GM21717 (cell line): ENCODE data around the gene AP4M1.

Source experiments
- ATAC-seq: cut with Tn5 transposase; IDR thresholded peaks from one replicate; pipeline ENCODE4 v1.9.1; 2021; ENCODE audit warnings: mild to moderate bottlenecking, moderate library complexity; ENCODE audit not compliant: unreplicated experiment

AP4M1 gene

GRCh38 chr7:100101016-100101862 is at the start of gene AP4M1, which contains the start of gene MCM7:
Gene AP4M1 (plus strand): TSS chr7:100101643. CDS start chr7:100101715, 72 bp downstream.
Gene MCM7 (minus strand): TSS chr7:100101397. CDS start chr7:100101294, 103 bp downstream.
- peak; percentile 79 for ATAC-seq

GRCh38 chr7:100053215-100053614 is 48.2 kb upstream of the AP4M1 start:
- ATAC-seq: no peak

- ATAC-seq: no peak
Measured at GRCh38 chr7:100057006-100057405, 44.4 kb upstream of the AP4M1 start.

GRCh38 chr7:100059251-100059739 is 42.1 kb upstream of the AP4M1 start:
- no peak for ATAC-seq

- no peak for ATAC-seq
Measured at GRCh38 chr7:100061518-100062193, 39.8 kb upstream of the AP4M1 start.

GRCh38 chr7:100063376-100063775 is 38.1 kb upstream of the AP4M1 start:
- no peak for ATAC-seq

GRCh38 chr7:100064162-100064561 is 37.3 kb upstream of the AP4M1 start:
- no peak for ATAC-seq

GRCh38 chr7:100065452-100066186 is 35.8 kb upstream of the AP4M1 start:
- ATAC-seq: no peak

GRCh38 chr7:100066953-100067352 is 34.5 kb upstream of the AP4M1 start:
- ATAC-seq: no peak

- ATAC-seq: no peak
Measured at GRCh38 chr7:100069991-100070390, 31.5 kb upstream of the AP4M1 start.

GRCh38 chr7:100071018-100071723 is 30.3 kb upstream of the AP4M1 start:
- no peak for ATAC-seq

- ATAC-seq: no peak
Measured at GRCh38 chr7:100072462-100072861, 29.0 kb upstream of the AP4M1 start.

- ATAC-seq: no peak
Measured at GRCh38 chr7:100074841-100075240, 26.6 kb upstream of the AP4M1 start.

GRCh38 chr7:100075418-100075817 is 26.0 kb upstream of the AP4M1 start:
- no peak for ATAC-seq

GRCh38 chr7:100077205-100077604 is 24.2 kb upstream of the AP4M1 start:
- ATAC-seq: no peak

GRCh38 chr7:100079024-100079560 is 22.4 kb upstream of the AP4M1 start:
- no peak for ATAC-seq

- peak; percentile 2 for ATAC-seq
Measured at GRCh38 chr7:100080907-100081534, 20.4 kb upstream of the AP4M1 start.

- ATAC-seq: peak; percentile 70
Measured at GRCh38 chr7:100081535-100082102, 19.8 kb upstream of the AP4M1 start, which contains the start of gene ZNF3. Gene ZNF3 (minus strand): TSS chr7:100081723. CDS start chr7:100077357, 4,366 bp downstream.

- ATAC-seq: no peak
Measured at GRCh38 chr7:100082978-100083377, 18.5 kb upstream of the AP4M1 start.
